OCI-LY1 (cell line): ENCODE data around the gene CXXC5.

Experiments
- CTCF ChIP-seq: fragments of 200-600 bp; sonication (generic), shearing (Covaris generic); IDR thresholded peaks from 2 replicates; pipeline ENCODE4 v1.5.1; 2017; ENCODE audit warnings: mild to moderate bottlenecking, antibody characterized with exemption, low read length, moderate library complexity, mixed read lengths
- EZH2 ChIP-seq: fragments of 200-600 bp; sonication (generic), shearing (Covaris generic); IDR thresholded peaks from 2 replicates; pipeline ENCODE4 v1.8.0; 2017; ENCODE audit warnings: borderline replicate concordance, mixed run types, mild to moderate bottlenecking, antibody characterized with exemption, low read length, moderate library complexity, mixed read lengths

- TF ChIP-seq CTCF (peak; percentile 73), EZH2 (no peak)
Measured at GRCh38 chr5:139690064-139690802, 42.1 kb downstream of the CXXC5 start.
